HG03460 (cell line): ENCODE data around the gene DYNC2H1.
"Not testable (repeated sequence)": the region's sequence is repeated elsewhere in the genome, so short reads cannot be mapped to it uniquely, and the experiment has no call there.

ENCODE experiments used
- ATAC-seq: cut with Tn5 transposase; IDR thresholded peaks from one replicate; pipeline ENCODE4 v1.9.1; 2021; ENCODE audit not compliant: unreplicated experiment

Gene DYNC2H1

DNA sequence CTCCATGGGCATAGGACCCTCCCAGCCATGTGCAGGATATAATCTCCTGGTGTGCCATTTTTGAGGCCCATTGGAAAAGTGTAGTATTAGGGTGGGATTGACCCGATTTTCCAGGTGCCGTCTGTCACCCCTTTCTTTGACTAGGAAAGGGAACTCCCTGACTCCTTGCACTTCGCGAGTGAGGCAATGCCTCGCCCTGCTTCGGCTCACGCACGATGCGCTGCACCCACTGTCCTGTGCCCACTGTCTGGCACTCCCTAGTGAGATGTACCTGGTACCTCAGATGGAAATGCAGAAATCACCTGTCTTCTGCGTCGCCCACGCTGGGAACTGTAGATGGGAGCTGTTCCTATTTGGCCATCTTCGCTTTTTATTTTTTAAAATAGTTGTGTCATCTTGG, 32.8 kb downstream of the DYNC2H1 start:
- ATAC-seq, result not testable (repeated sequence)

DNA sequence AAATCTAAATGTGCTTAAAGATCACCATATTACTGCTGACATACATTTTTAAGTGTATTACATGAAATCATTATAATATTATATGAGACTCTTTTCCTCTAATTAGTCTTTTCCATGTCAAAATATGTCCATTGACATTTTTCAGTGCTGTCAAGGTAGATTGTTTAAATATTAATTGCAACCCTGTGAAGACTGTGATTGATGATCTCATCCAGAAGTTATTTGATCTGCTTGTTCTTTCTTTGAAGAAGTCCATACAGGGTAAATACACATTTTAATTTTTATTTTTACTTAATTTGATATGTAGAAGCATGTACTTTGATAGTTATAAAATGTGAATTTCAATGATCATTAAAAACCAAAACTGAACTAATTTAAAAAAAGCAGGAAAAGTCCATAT, 38.4 kb downstream of the DYNC2H1 start:
- ATAC-seq, result no peak

DNA sequence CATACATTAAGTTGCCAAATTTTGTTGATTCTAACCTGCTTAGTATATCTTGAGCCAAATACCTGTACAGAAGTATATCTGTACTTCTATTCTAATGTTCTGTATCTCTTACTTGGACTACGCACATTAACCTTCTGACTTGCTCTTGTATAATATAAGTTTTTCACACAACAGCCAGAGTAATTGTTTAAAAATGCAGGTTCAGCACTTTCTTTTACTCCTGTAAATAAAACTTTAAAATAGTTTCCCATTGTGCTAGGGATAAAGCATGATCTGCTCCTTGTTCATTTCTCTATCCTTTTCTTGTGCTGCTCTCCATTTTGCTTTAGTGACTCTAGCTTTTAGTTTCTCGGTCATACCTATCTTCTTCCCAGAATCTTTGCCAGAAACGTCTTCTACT, 48.3 kb downstream of the DYNC2H1 start:
- no peak for ATAC-seq

DNA sequence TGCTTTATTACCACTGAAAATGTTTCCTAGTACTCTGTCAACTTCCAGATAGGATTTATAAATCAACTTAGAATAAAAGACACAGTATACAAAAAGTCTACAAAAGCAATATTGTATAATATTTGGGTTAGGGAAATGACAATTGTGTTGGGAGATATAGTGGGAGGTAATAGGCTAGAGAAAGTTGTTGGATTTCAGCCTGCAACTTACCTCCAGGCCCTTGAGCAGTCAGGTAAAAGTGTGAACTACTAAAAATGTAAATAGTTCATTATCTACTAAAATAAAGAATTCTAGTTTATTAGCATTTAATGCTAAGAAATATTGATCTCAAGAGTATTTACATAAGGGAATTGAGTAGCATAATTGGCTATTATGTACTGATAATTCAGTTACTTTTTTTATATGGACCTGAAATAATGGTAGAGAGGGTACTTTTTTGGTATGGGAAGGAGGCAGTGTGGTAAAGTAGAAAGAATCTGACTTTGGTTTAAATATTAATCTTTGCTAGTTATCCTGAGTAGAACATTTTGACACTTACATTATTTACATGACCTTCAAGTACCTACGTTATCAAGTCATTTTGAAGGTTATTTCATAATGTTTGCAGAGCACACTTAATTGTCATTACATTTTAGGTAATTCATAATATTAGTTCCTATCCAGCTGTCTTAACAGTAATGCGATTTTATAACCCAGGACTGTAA, 55.0 kb downstream of the DYNC2H1 start:
- ATAC-seq, result no peak

DNA sequence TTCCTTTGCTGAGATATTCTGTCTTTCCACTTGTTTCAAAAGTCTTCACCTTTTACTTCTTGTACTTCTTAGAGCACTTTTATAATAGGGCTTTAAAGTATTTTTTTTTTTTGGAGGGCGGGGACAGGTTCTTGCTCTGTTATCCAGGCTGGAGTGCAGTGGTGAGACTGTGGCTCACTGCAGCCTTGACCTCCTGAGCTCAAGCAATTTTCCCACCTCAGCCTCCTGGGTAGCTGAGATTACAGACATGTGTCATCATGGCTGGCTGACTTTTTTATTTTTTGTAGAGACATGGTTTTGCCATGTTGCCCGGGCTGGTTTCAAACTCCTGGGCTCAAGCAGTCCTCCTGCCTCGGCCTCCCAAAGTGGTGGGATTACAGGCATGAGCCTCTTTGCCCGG, 57.9 kb downstream of the DYNC2H1 start:
- ATAC-seq, result no peak

DNA sequence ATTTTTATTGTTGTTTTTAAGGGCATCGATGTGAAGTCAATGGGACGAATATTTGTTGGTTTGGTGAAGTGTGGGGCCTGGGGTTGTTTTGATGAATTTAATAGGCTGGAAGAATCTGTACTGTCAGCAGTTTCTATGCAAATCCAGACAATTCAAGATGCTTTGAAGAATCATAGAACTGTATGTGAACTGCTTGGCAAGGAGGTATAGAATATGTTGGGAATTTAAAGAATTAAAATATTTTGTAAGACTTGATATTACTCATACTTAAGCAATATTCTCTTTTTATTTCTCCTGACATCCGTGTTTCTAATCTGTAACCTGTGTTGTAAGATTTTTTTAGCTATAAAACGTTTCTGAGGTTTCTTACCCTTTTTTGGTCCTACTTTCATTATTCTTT, 61.6 kb downstream of the DYNC2H1 start:
- ATAC-seq, result no peak

DNA sequence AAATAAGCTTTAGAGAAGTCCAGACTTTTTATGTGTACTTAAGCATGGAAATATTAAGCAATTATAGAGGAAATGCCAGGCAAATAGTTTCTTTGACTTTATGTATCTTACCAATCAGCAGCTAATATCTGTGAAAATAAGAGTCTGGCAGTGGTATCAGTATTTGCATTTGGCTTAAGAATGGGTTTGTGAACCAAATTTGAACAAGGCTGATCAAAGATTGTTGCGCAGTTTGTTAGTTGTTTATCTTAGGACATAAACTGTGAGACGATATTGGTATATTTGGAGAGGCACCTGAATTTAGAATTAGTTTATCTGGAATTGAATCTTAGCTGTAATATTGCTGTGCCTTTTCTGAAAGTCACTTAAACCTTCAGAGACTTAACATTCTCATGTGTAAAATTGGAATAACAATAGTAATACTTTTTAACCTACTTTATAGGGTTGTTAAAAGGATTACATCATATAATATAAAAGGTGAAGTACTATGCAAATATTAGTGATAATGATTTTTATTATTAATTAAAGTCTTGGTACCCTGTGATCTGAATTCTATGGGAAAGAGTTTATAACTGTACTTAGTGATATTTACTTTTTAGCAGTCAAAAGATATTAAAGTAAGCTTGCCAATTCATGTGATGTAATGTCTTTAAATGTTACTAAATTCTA, 66.4 kb downstream of the DYNC2H1 start:
- no peak for ATAC-seq

DNA sequence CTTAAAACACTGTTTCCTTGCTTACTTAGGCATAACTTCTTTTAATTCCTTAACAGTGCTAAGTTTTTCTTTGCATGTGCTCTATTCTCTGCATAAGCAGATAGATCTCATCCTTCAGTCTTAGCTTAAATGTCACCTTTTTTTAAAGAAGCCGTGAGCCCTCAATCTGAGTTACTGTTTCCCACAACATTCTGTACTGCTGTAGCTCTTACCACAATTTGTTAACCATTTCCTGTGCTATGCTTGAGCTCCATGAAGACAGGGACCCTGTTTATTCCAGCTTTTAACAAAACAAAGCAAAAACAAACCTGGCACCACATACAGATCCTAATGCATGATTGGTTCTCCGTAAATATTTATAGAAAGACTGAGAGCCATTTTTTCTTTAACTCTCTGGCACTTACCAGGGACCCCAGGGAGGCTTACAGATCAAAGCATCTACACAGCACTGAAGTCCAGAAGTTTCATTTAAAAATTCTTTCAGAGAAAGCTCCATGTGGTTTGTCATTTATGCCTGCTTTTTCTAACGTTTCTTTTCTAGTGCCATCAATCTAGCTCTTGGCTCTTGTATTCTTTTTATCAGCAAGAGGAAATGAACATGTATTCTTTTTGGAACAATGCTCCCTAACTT, 74.9 kb downstream of the DYNC2H1 start:
- no peak for ATAC-seq

DNA sequence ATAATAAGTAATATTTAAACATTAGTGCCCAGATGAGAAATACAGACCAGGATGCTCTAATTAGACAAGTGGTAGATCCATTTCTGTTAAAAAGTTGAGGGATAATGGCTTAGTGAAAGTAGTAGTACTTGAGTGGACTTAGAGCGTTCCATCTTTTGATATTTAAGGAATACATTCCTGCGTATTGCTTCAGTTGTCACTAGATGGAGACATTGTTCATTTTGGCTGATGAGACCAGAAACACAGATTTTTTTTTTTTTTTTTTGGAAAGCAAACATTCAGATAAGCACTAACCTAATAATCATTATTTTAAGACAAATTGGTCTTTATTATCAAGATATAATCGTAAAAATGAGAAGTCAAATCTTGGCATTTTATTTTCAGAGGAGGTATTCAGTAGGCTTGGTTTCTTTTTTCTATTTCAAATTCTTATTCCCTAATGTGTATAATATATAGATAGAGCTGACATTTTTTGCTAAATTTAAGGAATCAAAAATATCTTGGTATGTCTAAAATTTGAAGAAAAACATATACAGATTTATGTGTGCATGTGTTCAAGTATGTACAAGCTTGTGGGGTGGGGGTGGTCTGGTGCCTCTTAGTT, 92.9 kb downstream of the DYNC2H1 start:
- ATAC-seq, result no peak

DNA sequence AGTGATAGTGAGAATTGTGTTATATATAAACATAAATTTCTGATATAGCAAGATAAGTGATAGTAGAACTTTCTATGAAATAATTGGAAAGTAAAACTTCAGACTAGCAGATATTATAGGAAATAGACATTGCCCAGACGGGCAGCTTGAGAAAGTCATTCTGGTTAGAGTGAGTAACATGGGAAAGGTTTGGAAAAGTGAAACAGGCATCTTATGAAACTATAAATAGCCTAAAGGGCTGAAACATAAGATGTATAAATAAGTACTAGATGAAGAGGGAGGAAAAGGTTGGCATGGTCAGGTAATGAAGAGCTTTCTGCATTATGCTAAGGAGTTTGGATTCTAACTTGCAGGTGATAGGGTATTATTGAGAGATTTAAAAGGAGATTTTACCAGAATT, 101.3 kb downstream of the DYNC2H1 start:
- ATAC-seq, result no peak

DNA sequence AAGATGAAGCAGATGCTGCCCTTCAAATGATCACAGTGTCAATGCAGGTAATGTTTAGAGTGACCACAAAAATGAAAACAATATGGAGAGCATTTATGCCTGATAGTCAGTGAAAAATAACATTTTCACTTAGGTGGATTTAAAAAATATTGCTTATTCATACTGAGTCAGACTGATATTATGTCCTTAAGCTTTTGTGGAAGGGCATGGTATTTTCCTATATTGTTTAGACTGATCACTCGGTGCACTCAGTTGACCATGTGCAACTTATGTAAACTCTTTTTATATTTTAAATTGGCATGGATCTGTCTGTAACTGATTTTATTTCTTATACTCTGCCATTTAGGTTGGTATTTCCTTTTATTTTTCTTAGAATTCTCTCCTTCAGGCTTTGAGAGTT, 106.6 kb downstream of the DYNC2H1 start:
- ATAC-seq, result no peak

DNA sequence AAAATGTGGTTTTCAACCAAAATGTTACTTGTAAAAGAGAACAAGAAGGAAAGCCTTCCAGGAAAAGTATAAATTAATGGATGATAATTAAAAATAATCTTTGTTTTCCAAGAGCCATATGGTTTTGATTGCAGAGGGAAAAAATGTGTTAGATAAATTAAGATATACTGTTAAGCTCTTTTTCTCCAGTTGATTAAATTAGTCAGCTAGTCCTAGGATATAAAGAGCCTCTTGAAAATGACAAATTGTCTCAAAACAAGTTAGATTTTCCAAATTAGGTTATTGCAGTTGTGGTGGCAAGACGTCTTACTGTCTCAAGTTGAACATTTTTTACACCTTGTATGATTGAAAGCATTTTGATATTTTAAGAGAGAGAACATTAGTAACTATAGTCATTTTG, 110.9 kb downstream of the DYNC2H1 start:
- ATAC-seq, result no peak

DNA sequence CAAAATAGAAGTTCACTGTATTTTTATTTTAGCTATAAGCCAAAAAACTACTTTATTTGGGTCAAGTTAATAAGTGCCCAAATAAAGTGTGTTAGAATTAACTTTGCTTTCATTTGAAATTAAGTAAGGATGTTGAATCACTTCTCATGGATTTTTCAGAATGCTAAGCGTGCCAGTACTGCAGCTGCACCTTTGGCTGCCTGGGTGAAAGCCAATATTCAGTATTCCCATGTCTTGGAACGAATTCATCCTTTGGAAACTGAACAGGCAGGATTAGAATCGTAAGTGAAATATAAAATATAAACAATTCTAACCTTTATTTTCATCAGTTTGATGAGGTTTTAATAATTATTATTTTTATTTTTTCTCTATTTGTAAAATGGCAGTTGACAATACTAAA, 113.6 kb downstream of the DYNC2H1 start:
- no peak for ATAC-seq

DNA sequence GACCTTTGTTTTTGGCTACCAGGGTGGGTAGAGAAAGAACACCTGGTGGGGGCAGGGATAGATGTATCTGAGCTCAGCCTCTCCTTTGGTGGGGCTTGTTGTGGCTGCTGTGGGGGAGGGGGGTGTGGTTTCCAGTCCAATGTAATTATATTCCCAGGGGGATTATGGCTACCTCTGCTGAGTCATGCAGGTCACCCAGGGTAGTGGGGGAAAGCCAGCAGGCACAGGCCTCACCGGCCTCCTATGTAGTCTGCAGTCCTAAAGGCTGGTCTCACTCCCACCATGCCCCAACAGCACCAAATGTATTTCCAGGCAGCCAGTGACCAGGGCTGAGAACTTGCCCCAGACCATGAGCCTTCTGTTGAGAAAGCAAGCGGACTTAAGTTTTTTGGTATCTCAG, 119.6 kb downstream of the DYNC2H1 start:
- no peak for ATAC-seq

DNA sequence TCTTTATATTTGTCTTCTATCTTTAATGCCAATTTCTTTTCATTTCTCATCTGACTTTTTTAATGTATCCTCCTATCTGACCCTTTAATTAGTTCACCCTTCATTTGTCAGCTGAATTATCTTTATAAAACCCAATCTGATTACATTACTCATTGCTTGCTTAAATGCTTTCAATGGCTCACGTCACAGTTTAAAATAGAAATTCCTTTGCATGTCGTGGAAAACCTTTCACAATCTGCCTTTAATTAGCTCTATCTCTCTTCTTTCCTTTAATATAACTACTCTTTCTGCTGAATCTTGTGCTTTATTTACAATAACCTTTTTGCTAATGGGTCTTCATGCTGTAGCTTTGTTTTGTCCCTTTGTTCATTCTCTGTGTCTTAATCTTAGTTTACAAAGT, 125.7 kb downstream of the DYNC2H1 start:
- no peak for ATAC-seq

DNA sequence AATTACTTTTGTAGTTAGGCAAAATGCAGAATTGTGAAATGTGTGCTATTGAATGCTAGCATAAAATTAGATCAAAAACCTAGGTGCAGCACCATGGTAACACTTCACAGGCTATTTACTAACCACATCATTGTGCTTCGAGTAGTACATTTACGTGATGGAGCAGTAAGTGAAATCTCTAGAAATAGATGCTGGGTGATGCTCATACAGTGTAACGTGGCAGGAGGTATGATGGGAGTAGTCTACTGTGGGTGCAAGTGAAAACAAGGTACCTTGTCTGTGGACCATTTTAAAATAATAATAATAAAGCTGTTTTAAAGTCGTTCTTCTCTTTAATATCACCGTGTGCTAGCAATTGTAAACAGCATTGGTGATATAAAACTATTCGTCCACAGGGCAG, 132.3 kb downstream of the DYNC2H1 start:
- no peak for ATAC-seq

DNA sequence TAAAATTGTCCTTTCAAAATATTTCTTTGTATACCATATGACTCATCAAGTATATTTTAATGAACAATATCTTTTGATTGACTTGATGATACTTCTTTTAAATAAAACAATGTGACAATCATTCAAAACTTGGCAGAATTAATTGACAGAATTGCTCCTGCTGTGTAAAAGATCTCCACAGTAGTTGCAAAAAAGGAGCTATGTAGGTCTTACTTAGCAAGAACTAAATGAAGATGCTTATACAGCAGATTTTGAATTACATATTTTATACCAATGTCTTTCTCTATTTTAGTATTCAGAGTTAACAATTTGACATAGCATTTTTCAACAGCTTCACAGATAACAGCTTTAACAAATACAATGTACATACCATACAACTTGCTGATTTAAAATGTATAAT, 144.9 kb downstream of the DYNC2H1 start:
- no peak for ATAC-seq

DNA sequence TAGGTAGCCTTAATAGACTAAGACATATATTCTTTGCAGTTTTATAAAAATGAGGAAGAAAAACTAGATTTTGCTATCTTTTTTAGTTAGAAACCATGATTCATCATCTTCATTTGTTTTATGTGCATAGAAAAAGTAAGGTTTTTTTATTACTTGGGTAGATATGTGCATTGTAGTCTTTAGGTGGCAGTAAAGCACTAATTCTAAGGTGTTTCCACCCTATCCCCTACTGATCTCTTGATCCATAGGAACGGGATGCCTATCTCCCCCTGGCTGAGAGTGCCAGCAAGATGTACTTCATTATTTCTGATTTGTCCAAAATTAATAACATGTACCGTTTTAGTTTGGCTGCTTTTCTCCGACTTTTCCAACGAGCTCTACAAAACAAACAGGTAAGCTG, 148.1 kb downstream of the DYNC2H1 start:
- ATAC-seq, result no peak

DNA sequence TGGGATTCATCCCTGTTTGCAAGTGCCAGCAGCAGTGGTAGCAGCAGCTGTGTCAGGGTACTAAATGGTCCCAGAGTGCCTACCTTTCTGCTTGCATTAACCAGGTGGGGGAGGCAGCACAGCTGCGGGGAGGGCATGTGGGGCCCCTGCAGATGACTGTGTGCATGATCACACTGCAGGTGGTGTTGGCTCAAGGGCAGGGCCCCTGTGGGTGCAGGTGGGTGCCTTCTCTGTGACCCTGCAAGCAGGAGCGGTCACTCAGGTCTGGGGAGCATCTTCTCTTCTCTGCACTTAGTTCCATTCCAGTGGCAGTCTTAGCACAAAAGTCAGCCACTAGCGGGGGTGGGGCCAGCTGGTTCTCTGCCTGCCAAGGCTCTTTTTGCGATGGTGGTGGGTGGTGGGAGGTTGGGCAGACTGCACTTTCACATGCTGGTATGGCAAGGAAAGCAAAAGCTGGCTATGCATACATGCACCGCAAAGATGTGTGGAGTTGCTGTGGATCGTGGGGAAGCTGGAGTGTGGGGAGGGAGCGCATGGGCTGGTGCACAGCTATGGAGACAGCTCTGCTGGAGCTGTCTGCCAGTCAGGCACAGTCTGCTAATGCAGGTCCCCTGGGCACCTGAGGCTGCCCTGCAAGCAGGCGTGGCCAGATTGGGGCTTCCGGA, 157.1 kb downstream of the DYNC2H1 start:
- ATAC-seq, result no peak

DNA sequence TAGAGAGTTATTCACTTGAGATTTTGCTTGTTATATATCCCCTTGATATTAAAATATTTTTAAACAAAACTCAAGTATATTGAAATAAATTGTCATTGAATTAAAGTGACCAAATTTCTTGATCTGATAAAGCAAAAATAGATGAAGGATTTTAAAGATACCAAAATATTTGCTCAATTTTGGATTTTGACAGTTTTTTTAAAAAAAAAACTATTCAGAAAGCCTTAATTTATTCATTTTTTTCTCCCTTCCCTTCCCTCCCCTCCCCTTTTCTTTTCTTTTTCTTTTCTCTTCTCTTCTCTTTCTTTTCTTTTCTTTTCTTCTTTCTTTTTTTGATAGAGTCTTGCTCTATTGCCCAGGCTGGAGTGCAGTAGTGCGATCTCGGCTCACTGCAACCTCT, 163.7 kb downstream of the DYNC2H1 start:
- no peak for ATAC-seq

DNA sequence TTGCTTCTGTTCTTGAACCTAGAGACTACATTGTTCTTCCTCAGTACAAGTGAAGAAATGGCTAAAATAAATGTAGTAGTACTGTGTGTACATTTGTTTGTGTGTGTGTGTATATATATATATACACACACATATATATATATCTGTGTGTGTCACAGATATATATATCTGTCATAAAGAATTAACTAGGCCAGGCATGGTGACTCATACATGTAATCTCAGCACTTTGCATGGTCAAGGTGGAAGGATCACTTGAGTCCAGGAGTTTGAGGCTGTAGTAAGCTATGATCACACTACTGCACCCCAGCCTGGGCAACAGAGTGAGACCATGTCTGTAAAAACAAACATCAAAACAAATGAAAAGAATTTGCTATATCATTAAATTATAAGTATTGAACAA, 164.8 kb downstream of the DYNC2H1 start:
- no peak for ATAC-seq

DNA sequence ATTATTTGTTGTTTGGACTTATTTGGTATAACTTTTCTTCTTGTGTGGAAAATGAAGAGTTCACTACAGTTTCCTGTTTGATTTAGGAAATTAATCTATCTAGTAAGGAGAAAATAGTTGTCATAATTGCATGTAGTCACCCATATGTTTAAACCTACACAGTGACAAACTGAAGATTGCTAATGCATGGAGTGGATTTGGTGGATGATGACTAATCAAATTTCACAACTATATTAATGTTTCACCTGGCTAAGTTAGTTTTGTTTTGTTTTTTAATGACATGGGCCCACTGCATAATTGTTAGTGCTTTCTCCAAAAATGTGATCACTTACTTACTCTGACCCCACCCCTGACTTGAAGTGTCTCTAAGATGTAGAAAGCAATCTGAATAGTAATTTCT, 170.6 kb downstream of the DYNC2H1 start:
- ATAC-seq, result no peak
